ENCODE measurements around the gene NOS1. TPM values are rescaled to one million over a fixed set of nuclear protein-coding genes. Genes with fewer than 3 reads are reported as not detected.

Gene NOS1
- total and polyA plus RNA-seq, 2 donors (not counting 3 experiments of a cell fraction or from before 2014, with no cell fraction given) = not detected

DNA sequence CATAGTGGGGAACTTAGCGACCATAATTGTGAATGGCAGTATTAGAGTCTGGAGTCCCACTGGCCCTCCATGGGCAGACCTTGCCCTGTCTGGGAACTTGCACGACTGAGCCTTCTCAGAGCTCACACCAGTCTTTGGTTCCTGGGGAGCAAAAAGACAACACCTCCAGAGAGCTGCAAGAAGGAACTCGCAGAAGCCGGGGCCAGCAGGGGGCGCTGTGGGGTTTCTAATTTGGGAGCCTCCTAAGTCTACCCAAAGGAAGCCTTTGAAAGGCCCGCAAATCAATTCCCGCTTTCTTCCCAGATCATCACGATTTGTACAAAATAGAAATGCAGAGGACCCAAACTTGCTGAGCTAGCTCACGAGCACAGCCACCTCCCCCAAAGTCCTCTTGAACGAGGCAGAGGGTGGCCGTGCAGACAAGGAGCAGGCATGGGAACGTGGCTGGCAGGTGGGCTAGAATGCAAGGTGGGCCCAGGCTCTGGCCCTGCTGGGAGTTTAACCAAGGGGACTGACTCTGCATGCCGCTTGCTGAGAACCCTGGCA, 124.9 kb downstream of the NOS1 start:
- H3K27me3 ChIP-seq (ENCODE audit: control insufficient read depth in 2 of 2, insufficient read depth in 2 of 2, low read length in 2 of 2) = no peaks in the 10 kb centered on the region
- FAIRE-seq (peak; percentile 67), DNase-seq (ENCODE audit: low read depth, low spot score) (peak; percentile 45)
- POLR2A ChIA-PET = no interaction called here
- H3K9ac ChIP-seq (replicated peaks; ENCODE audit: extremely low read depth, insufficient read depth, low read length) = no peak overlapping the region
- BruUV-seq (replicated peaks) = no TSS peak
- no peaks in the 10 kb centered on the region for H4K20me1 ChIP-seq (replicated peaks; ENCODE audit: control insufficient read depth, extremely low read depth, insufficient read depth, low read length)
- TF ChIP-seq GATA2 (IDR thresholded peaks at IDR 0.05; ENCODE audit: insufficient read depth, insufficient read length, low read depth, low read length) (no peak), JUN (IDR thresholded peaks at IDR 0.05; ENCODE audit: borderline replicate concordance, insufficient read depth, insufficient read length, low read depth) (no peak)
- TF ChIP-seq, protein P1, sequence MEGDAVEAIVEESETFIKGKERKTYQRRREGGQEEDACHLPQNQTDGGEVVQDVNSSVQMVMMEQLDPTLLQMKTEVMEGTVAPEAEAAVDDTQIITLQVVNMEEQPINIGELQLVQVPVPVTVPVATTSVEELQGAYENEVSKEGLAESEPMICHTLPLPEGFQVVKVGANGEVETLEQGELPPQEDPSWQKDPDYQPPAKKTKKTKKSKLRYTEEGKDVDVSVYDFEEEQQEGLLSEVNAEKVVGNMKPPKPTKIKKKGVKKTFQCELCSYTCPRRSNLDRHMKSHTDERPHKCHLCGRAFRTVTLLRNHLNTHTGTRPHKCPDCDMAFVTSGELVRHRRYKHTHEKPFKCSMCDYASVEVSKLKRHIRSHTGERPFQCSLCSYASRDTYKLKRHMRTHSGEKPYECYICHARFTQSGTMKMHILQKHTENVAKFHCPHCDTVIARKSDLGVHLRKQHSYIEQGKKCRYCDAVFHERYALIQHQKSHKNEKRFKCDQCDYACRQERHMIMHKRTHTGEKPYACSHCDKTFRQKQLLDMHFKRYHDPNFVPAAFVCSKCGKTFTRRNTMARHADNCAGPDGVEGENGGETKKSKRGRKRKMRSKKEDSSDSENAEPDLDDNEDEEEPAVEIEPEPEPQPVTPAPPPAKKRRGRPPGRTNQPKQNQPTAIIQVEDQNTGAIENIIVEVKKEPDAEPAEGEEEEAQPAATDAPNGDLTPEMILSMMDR (IDR thresholded peaks at IDR 0.05; ENCODE audit: extremely low read depth in 1 of 2, insufficient read depth in 1 of 2, low read depth in 1 of 2, low read length in 2 of 2) = peak; percentile 78 to 91
- no peak overlapping the region for H3K27ac ChIP-seq (ENCODE audit: insufficient read depth, low read depth, low read length)
- dilution Hi-C loops (cut with MboI; ENCODE audit: extremely low pct_ligation_motif_present, low sequenced_read_pairs) (no loop called here), intact Hi-C loops (cut with micrococcal nuclease) (loop anchor here (1.0 to 5.0 kb wide), 6 partner anchors 130 to 618 kb away; no protein-coding TSS in a partner anchor)
- no peak overlapping the region for H3K4me2 ChIP-seq (ENCODE audit: insufficient read depth, low read length)
- no peak overlapping the region for H2AFZ ChIP-seq (ENCODE audit: low read depth, low read length)
- CTCF ChIA-PET = interaction anchor here (0.7 to 4.5 kb wide), 21 partner anchors 9 to 828 kb away, joined by 3 to 147 read pairs (median 5); no protein-coding TSS in a partner anchor
- no peaks in the 10 kb centered on the region for H3K9me3 ChIP-seq (replicated peaks; ENCODE audit: control insufficient read depth, insufficient read depth, low read length)
- H3K4me3 ChIP-seq (replicated peaks in 1 of 3; ENCODE audit: insufficient read depth in 1 of 3, low read depth in 1 of 3, low read length in 3 of 3) = no peak overlapping the region
- H3K79me2 ChIP-seq (ENCODE audit: control insufficient read depth, insufficient read depth, low read length) = no peaks in the 10 kb centered on the region
- no peaks in the 10 kb centered on the region for H3K36me3 ChIP-seq (ENCODE audit: control insufficient read depth in 2 of 2, extremely low read depth in 1 of 2, insufficient read depth in 2 of 2, low read length in 2 of 2)
- H3K4me1 ChIP-seq (ENCODE audit: control insufficient read depth, extremely low read depth, insufficient read depth, low read length) = no peaks in the 10 kb centered on the region
- no peaks in the 10 kb centered on the region for H3K9me1 ChIP-seq (replicated peaks; ENCODE audit: control insufficient read depth, extremely low read depth, insufficient read depth, low read length)

DNA sequence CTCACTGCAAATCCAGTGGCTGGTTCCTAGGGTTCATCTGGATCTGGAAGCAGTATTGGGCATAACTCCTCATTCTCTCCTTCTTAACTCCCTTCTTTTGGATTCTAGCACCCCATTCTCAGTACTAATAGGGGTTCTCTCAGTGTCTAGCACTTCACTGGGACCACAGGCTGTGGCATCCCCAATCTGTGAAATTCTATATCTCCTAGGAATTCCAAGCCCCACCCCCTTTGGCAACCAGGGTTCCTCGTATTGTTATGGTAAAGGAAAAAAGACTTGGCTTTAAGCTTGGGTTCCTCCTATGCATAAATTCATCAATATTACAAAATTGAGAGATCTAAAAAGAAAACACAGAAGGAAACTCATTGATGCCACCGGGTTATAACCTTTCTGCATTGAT, 126.2 kb downstream of the NOS1 start:
- Histone ChIP-seq H3K79me2 (ENCODE audit: control insufficient read depth, insufficient read depth, low read length) (no peaks in the 10 kb centered on the region), H3K4me3 (replicated peaks in 1 of 3; ENCODE audit: insufficient read depth in 1 of 3, low read depth in 1 of 3, low read length in 3 of 3) (no peak overlapping the region), H3K9ac (replicated peaks; ENCODE audit: extremely low read depth, insufficient read depth, low read length) (no peak overlapping the region), H2AFZ (ENCODE audit: low read depth, low read length) (no peak overlapping the region), H4K20me1 (replicated peaks; ENCODE audit: control insufficient read depth, extremely low read depth, insufficient read depth, low read length) (no peaks in the 10 kb centered on the region), H3K27me3 (ENCODE audit: control insufficient read depth in 2 of 2, insufficient read depth in 2 of 2, low read length in 2 of 2) (no peaks in the 10 kb centered on the region), H3K9me3 (replicated peaks; ENCODE audit: control insufficient read depth, insufficient read depth, low read length) (no peaks in the 10 kb centered on the region), H3K4me2 (ENCODE audit: insufficient read depth, low read length) (no peak overlapping the region), H3K27ac (ENCODE audit: insufficient read depth, low read depth, low read length) (no peak overlapping the region), H3K36me3 (ENCODE audit: control insufficient read depth in 2 of 2, extremely low read depth in 1 of 2, insufficient read depth in 2 of 2, low read length in 2 of 2) (no peaks in the 10 kb centered on the region), H3K4me1 (ENCODE audit: control insufficient read depth, extremely low read depth, insufficient read depth, low read length) (no peaks in the 10 kb centered on the region), H3K9me1 (replicated peaks; ENCODE audit: control insufficient read depth, extremely low read depth, insufficient read depth, low read length) (no peaks in the 10 kb centered on the region)
- POLR2A ChIA-PET = no interaction called here
- DNase-seq (ENCODE audit: low read depth, low spot score) (no peak), FAIRE-seq (no peak)
- no TSS peak for BruUV-seq (replicated peaks)
- dilution Hi-C loops (cut with MboI; ENCODE audit: extremely low pct_ligation_motif_present, low sequenced_read_pairs) (no loop called here), intact Hi-C loops (cut with micrococcal nuclease) (loop anchor here (5.0 kb wide), 1 partner anchor 437 kb away; no protein-coding TSS in a partner anchor)
- TF ChIP-seq JUN (IDR thresholded peaks at IDR 0.05; ENCODE audit: borderline replicate concordance, insufficient read depth, insufficient read length, low read depth) (no peak), EZH2 (IDR thresholded peaks at IDR 0.05; ENCODE audit: borderline replicate concordance, low read depth, low read length, severe bottlenecking) (no peak), FOS (IDR thresholded peaks at IDR 0.05; ENCODE audit: borderline replicate concordance, insufficient read depth, low read length) (no peak), GATA2 (IDR thresholded peaks at IDR 0.05; ENCODE audit: insufficient read depth, insufficient read length, low read depth, low read length) (no peak), MYC (IDR thresholded peaks at IDR 0.05; ENCODE audit: low read depth, low read length) (no peak), POLR2AphosphoS5 (IDR thresholded peaks at IDR 0.05; ENCODE audit: insufficient read depth, low read depth, low read length) (no peak), POLR2A (IDR thresholded peaks at IDR 0.05; ENCODE audit: low read depth, low read length) (no peak)
- TF ChIP-seq, protein P1 (IDR thresholded peaks at IDR 0.05; ENCODE audit: extremely low read depth in 1 of 2, insufficient read depth in 1 of 2, low read depth in 1 of 2, low read length in 2 of 2) = no peak
- TF ChIP-seq, protein P2, sequence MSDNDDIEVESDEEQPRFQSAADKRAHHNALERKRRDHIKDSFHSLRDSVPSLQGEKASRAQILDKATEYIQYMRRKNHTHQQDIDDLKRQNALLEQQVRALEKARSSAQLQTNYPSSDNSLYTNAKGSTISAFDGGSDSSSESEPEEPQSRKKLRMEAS (IDR thresholded peaks at IDR 0.05; ENCODE audit: insufficient read depth, insufficient read length) = no peak
- CTCF ChIA-PET = interaction anchor here (0.8 to 4.5 kb wide), 11 partner anchors 8 to 622 kb away, joined by 4 to 147 read pairs (median 11); no protein-coding TSS in a partner anchor

Measured in endothelial cell of umbilical vein (primary cell).